Fibroblast of villous mesenchyme (primary cell): ENCODE data around the gene FAM89B. TPM values are rescaled to one million over a fixed set of nuclear protein-coding genes. Genes with fewer than 3 reads are reported as not detected.

Experiments
- DNase-seq: peaks from one replicate; pipeline ENCODE4 v3.0.0-alpha.2; 2010; ENCODE audit warnings: low read depth
- H3K4me3 ChIP-seq: 2 replicates; pipeline ENCODE4 v1.5.1; 2011; ENCODE audit warnings: low read depth, mild to moderate bottlenecking, low read length
- CTCF ChIP-seq: IDR thresholded peaks from 2 replicates; pipeline ENCODE4 v1.5.1; 2012; ENCODE audit warnings: low read depth, mild to moderate bottlenecking, low read length; ENCODE audit not compliant: insufficient read depth
- total RNA-seq: library from RNA; depleted of rRNA; stranded (reverse); fragments of >200 nt; gene quantifications from 2 replicates; pipeline ENCODE4 v1.2.3, GENCODE V29; 2012

Gene FAM89B
- total RNA-seq, 1 donor = 19.0 TPM

GRCh38 chr11:65571420-65571819 lies 918 bp upstream of the FAM89B start:
- peak overlapping the region; percentile 96 for H3K4me3 ChIP-seq
- TF ChIP-seq CTCF = no peak
- DNase-seq = no peak

- peak overlapping the region; percentile 69 for H3K4me3 ChIP-seq
- peak; percentile 47 for DNase-seq
Observed at GRCh38 chr11:65571940-65572339, 398 bp upstream of the FAM89B start.

GRCh38 chr11:65573391-65574079 lies 1.2 kb downstream of the FAM89B start:
- no peak for DNase-seq
- no peak for TF ChIP-seq CTCF
- H3K4me3 ChIP-seq = peak overlapping the region; percentile 69

More at GRCh38 chr11:65571940-65572339, 398 bp upstream of the FAM89B start:
- peak; percentile 31 for TF ChIP-seq CTCF

GRCh38 chr11:65574109-65574810 lies 1.9 kb downstream of the FAM89B start:
- TF ChIP-seq CTCF = peak; percentile 49
- DNase-seq = peak; percentile 98
- H3K4me3 ChIP-seq = peak overlapping the region; percentile 69

GRCh38 chr11:65574811-65575567 lies 2.7 kb downstream of the FAM89B start:
- no peak for TF ChIP-seq CTCF
- peak; percentile 37 for DNase-seq
- peak overlapping the region; percentile 63 for H3K4me3 ChIP-seq

- peak; percentile 53 for DNase-seq
- H3K4me3 ChIP-seq = peak within 1 kb of the TSS; percentile 74
- TF ChIP-seq CTCF = no peak
Observed at GRCh38 chr11:65575568-65576231, 3.4 kb downstream of the FAM89B start, which contains the start of gene EHBP1L1. EHBP1L1 (plus strand) TSS chr11:65576053; CDS start chr11:65576303, 250 bp downstream.
